ENCODE data around the gene TSPY8.
"Not testable (repeated sequence)": the region's sequence is repeated elsewhere in the genome, so short reads cannot be mapped to it uniquely, and the experiment has no call there.

The TSPY8 gene

GRCh38 chrY:9357497-9357896 is at the start of gene TSPY8:
Gene TSPY8 (plus strand): TSS chrY:9357797. CDS start chrY:9357843, 46 bp downstream.
- not testable (repeated sequence) for DNase-seq

GRCh38 chrY:9320996-9321395 is 36.6 kb upstream of the TSPY8 start:
- DNase-seq = no peak

- not testable (repeated sequence) for DNase-seq
Observed at GRCh38 chrY:9337164-9337563, 20.4 kb upstream of the TSPY8 start, which contains the start of gene TSPY4. Gene TSPY4 (plus strand): TSS chrY:9337464. CDS start chrY:9337510, 46 bp downstream.

- not testable (repeated sequence) for DNase-seq
Observed at GRCh38 chrY:9396527-9396926, 38.9 kb downstream of the TSPY8 start.

- DNase-seq = not testable (repeated sequence)
Observed at GRCh38 chrY:9398121-9398520, 40.5 kb downstream of the TSPY8 start, which contains the start of gene TSPY3. Gene TSPY3 (plus strand): TSS chrY:9398421. CDS start chrY:9398467, 46 bp downstream.
